ENCODE results near the gene TNFAIP8L1.

Gene TNFAIP8L1

DNA sequence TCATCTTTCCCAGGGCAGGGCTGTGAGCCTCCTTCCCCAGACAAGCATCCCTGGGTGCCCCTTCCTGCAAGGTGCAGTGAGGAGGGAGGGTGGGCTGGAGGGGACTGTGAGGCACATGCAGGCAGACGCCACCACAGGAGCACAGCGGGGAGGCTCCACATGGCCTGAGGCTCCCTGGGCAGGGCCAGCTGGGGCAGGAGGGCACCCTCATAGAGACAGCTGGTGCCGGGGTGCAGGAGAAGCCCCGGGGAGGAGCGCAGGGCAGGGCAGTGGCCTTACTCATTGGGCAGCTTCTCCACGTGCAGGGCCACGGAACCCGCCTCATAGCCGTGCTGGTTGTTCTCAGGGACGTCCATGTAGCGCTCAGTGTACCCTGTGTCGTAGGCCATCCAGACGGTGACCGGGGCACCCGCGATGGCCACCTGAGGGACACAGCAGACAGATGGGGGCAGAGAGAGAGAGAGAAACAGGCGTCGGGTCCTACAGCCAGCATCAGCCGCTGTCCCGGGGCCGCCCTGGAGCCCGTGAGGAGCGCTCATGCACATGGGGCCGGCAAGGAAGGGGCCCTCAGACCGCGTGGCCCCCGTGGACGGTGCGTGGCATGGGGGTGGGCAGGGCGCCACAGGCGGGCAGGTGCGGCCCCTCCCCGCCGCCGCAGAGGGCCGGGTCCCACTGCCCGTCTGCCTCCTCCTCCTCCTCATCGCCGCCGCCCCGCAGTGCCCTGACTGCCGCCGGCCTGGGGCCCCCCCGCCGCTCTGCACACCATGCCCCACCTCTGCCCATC is 43.3 kb downstream of the TNFAIP8L1 start:
- no peak for DNase-seq

DNA sequence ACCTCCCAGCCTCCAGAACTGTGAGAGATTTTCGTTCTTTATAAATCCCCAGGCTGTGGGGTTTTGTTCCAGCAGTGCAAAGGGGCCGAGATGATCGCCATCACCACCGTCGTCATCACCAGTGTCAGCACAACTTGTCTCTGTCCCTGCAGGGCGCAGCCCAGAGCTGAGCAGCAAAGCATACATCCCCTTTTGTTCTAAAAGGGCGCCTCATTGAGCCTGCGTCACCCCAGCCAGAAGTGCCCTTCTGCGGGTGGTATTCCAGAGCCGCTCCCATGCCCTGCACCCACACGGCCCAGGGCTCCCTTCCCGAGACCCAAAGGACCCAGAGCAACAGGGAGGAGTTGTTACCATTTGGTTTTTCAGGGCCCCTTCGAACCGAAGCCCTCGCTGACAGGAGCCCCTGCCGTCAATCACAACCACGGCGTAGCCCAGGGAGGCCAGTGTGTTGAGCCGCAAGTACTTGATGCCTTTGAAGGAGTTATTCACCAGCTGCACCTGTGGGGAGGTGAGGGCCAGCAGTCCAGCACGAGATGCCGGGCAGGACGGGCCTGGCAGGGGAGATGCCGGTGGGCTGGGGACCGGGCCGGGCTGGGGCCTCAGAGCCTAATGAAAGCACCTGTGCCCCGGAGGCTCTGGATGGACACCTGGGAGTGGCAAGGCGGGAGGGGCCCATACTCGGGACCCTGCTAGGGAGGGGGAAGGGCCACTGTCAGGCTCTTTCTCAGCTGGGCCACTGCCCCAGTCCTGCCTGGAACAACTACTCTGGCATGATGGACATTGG is 45.2 kb downstream of the TNFAIP8L1 start:
- no peak for DNase-seq

DNA sequence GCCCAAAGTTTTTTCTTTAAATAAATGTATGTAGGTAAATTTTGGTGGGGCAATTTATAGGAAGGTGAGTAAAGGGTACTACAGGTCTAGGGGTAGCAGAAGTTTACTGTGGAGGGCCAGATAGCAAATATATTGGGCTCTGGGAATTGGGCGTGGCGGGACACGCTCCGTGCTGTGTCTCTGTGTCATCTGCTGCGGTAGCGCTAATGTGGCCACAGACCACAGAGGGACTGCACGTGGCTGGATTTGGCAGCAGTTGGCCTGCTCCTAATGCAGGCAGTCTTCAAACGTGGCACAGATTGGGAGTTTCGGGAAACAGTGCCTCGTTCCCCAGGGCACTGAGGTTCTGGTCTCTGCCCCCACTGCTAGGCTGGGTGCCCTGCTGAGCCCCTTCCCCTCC is 47.4 kb downstream of the TNFAIP8L1 start:
- DNase-seq = no peak

GRCh38 chr19:4687396-4687795 is 48.1 kb downstream of the TNFAIP8L1 start:
- no peak for DNase-seq

- DNase-seq = no peak
These were observed 49.3 kb downstream of the TNFAIP8L1 start for GRCh38 chr19:4688587-4688986.

- DNase-seq = no peak
These were observed 50.1 kb downstream of the TNFAIP8L1 start for GRCh38 chr19:4689403-4689802.

GRCh38 chr19:4690361-4690760 is 51.0 kb downstream of the TNFAIP8L1 start:
- DNase-seq = no peak

GRCh38 chr19:4691373-4691772 is 52.1 kb downstream of the TNFAIP8L1 start:
- no peak for DNase-seq

DNA sequence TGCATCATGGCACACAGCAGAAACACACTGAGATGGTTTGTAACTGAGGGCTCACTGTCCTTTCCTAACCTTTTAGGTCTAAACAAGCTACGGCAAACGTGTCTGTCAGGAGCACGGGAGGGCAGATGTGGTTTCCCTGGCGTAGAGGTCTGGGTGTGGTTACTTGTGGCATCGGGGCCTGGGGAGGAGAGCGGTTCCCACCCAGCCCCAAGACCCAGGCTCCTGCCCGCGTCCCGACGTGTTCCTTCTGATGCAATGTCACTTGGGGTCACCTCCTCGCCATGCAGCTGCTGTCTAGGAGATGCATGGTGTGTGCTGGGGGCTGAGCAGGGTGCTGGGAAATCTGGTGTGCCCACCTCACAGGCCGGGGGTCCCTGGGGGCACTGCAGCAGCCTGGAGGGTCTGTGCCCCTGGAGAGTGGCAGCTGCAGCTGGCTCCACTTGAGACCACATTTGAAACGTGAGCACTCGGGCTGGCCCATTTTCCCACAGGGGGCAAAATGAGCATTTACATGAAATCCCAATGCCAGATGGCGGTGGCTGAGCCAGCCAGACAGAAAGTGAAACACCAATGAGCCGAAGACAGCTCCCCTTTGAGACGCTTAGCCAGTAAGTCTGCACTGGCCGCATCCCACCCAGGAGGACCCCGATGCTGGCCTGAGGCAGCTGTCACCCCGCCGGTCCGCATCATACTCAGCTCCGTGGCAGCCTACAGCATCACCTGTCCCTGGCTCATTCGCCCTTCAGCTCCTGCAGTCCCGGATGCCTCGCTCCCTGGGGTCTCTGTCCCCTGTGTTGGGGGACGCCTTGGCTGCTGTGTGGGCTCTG is 53.1 kb downstream of the TNFAIP8L1 start:
- DNase-seq = no peak

DNA sequence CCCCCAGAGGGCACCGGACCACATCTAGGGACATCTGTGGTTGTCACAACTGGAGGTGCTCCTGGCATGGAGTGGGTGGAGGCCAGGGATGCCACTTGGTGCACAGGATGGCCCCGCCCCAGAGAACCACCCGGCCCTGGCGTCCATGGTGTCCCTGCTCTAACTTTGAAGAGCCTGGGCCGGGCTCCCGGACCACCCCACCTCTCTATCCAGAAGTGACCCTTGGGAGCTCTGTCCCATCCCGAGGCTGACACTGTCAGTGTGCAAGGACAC is 53.7 kb downstream of the TNFAIP8L1 start:
- no peak for DNase-seq

DNA sequence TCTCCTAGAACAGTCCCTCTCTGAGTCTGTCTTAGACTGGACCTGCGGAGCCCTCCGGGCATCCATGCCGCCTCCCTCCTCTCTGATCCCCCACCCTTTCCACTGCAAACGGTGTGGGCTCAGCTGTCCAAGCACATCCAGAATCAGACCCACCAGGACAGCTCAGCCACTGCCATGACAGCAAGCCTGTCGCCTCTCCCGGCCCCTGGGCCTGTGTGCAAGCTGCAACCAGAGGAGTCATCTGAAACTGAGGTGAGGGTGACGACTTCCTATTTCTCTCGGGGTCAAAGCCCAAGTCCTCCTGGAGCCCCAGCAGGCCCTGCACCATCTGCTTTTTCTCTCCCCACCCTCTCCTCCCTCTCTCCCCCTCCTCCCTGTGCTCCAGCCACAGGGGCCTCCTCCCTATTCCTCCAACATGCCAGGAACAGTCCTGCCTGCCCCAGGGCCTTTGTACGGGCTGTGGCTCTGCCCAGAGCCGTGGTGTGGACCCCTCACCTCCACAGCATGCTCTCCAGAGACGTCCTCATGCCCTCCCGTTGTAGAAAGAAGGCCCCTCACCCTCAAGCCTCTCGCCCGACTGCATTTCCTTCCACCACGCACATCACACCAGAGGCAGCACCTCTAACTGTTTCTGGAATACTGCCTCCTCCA is 54.3 kb downstream of the TNFAIP8L1 start:
- DNase-seq = no peak

GRCh38 chr19:4694211-4694987 is 55.1 kb downstream of the TNFAIP8L1 start:
- no peak for DNase-seq

GRCh38 chr19:4695224-4695731 is 56.0 kb downstream of the TNFAIP8L1 start:
- DNase-seq = no peak

GRCh38 chr19:4697304-4697703 is 58.0 kb downstream of the TNFAIP8L1 start:
- DNase-seq = no peak

- no peak for DNase-seq
These were observed 60.7 kb downstream of the TNFAIP8L1 start for GRCh38 chr19:4699826-4700692.

- no peak for DNase-seq
These were observed 61.3 kb downstream of the TNFAIP8L1 start for GRCh38 chr19:4700693-4700970.

GRCh38 chr19:4701557-4701956 is 62.2 kb downstream of the TNFAIP8L1 start:
- no peak for DNase-seq

DNA sequence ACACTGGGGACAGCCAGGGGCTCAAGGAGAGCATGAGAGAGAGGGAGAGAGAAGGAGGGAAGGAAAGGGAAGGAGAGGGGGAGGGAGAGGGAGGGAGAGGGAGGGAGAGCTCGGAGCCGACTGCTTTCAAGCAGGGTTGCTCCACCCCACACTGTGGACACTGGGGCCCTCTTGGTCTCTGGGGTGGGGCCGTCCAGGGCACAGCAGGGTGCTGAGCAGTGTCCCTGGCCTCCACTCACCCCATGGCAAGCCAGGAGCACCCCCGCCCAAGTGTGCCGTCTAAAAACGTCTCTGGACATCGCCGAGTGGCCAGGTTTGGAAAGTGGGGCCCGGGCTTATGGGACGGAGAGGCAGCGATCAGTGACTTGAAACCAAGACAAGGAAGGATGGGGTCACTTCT is 63.4 kb downstream of the TNFAIP8L1 start:
- DNase-seq = no peak

DNA sequence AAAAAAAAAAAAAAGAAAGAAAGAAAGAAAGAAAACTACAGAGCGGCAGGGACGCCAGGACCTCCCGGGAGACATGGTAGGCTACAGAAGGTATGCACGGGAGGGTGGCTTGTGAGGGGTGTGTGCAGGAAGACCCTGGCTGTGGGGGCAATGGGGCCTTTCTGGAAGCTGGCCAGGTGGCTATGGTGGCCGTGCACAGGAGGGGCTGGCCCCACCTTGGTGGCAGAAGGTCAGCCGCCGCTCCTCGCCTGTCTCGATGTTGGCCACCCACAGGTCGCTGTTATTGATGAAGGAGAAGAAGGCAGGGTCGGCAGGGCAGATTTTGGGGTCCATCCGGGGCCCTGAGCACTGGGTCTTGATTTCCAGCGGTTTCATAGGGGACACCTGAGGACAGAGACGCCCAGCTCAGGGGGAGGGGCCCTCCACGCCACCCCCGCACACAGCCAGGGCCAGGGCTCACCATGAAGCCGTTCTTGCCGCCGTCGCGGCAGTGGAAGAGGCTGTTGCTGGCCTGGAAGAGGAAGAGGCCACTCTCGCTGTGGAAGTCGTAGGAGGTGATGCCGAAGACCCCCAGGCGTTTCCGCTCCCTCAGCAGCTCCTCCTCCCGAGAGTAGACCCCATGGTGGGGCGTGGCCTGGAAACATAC is 64.5 kb downstream of the TNFAIP8L1 start:
- DNase-seq = no peak

DNA sequence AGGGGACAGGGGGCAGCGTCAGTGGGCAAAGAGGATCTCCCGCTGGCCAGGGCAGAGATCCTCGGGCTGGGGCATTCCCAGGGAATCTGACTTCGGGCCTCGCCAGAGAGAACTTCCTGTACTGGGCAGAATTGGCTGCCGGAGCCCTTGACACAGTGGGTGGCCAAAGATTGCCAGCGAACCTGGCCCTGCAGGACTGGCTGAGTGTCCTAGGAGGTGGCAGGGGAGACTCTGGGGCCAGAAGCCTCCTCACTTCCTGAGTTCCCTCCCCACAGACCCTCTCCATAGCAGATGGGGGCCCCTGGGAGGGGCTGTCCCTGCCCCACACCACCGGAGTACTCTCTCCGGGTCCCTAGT is 65.0 kb downstream of the TNFAIP8L1 start:
- DNase-seq = no peak

All from CD4-positive, alpha-beta T cell treated with Interleukin-4 for 1 hour (primary cell).